HG03457 (cell line): ENCODE data around the gene MAP6.
A peak's percentile ranks its signal among the peaks of the same experiment; 100 is the strongest.

Source experiments
- ATAC-seq: cut with Tn5 transposase; IDR thresholded peaks from one replicate; pipeline ENCODE4 v1.9.1; 2021; ENCODE audit warnings: moderate number of reproducible peaks; ENCODE audit not compliant: unreplicated experiment

MAP6 gene

GRCh38 chr11:75571625-75572024 lies 97.2 kb downstream of the MAP6 start:
- no peak for ATAC-seq

- ATAC-seq, result no peak
These were observed 98.2 kb downstream of the MAP6 start for GRCh38 chr11:75570559-75571139.

GRCh38 chr11:75568616-75569219 lies 100.1 kb downstream of the MAP6 start:
- ATAC-seq, result no peak

GRCh38 chr11:75567971-75568370 lies 100.9 kb downstream of the MAP6 start:
- ATAC-seq, result no peak

- no peak for ATAC-seq
These were observed 102.0 kb downstream of the MAP6 start for GRCh38 chr11:75566763-75567279.

GRCh38 chr11:75565916-75566762 lies 102.7 kb downstream of the MAP6 start:
- ATAC-seq, result no peak

DNA sequence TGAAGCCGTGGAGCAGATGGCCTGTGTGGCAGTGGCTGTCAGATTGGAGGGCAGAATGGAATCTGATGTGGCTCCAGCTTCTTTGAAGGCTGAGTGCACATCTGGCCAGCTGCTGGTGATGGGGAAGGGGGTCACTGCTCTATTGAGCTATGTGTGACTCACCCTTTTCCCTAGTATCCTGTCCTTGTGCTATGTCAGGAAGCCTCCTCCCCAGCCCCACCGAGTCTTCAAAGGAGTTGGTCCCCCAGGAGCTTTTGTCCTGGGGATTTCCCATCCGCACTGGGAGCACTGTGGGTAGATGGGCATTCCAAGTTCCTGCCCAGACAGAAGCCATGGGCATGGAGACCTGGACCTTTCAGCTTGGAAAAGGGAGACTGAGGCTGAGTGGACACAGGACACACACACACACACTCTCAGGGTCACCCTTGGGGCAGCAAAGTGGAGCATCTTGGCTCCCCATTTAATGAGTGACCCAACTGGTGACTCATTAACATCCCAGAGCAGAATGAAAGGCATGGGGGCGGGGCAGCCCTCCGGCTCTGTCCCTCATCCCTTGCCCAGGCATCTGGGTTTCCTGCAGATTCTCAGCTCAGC lies 103.5 kb downstream of the MAP6 start:
- ATAC-seq, result no peak

- ATAC-seq, result no peak
These were observed 104.8 kb downstream of the MAP6 start for GRCh38 chr11:75563978-75564552.

DNA sequence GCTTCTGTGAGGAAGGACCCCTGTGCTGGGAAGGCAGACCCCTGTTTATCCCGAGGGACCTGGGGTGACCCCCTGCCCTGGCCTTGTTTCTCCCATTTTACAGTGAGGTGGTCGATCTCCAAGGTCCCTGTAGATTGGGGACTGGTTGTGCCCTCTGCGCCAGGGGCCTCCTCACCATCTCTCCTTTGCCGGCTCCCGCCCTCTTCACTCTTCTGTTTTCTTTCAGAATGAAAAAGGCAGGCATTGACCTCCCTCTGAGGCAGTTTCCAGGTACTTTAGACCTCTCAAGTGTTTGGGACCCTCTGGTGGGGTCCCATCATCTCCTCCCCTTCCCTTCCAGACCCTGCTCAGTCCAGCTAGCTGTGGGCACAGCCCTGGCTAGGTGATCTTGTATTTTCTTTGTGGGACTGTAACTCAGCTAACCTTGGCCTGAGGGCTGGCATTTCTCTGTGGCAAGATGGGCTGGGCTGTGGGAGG lies 105.3 kb downstream of the MAP6 start:
- no peak for ATAC-seq

- ATAC-seq, result no peak
These were observed 105.9 kb downstream of the MAP6 start for GRCh38 chr11:75562836-75563484.

DNA sequence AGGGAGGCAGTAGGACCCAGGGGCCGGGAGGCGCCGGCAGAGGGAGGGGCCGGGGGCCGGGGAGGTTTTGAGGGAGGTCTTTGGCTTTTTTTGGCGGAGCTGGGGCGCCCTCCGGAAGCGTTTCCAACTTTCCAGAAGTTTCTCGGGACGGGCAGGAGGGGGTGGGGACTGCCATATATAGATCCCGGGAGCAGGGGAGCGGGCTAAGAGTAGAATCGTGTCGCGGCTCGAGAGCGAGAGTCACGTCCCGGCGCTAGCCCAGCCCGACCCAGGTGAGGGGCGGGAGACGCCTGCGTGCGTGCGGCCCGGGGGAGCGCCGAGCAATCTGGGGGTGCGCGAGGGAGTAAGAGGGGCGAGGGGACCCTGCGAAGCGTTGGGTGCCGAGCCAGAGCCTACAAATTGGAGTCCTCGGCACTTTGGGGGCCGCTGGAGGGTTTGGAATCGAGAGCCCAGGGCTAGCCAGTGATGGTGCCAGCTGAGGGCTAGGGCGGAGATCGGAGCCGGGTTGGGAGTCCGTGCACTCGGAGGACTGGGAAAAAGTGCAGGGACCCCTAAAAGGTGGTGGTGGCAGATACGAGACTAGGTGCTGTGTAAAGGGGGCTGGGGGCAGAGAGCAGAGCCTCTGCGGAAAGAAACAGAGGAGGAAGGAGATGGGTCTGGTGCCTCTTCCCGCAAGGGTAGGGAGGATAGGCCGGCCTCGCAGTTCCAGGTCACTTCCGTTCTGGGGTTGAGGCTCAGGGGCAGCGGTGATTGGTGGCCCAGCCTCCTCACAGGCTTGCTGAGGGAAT lies 106.6 kb downstream of the MAP6 start, which contains the start of gene SERPINH1:
Gene SERPINH1, plus strand, starts transcription at position 206 of the 788 bp plus-strand sequence. CDS start 4,097 bp downstream, outside the sequence.
- ATAC-seq, result peak; percentile 64

GRCh38 chr11:75561426-75562047 lies 107.3 kb downstream of the MAP6 start:
- ATAC-seq, result no peak

GRCh38 chr11:75560644-75561043 lies 108.2 kb downstream of the MAP6 start:
- ATAC-seq, result no peak

DNA sequence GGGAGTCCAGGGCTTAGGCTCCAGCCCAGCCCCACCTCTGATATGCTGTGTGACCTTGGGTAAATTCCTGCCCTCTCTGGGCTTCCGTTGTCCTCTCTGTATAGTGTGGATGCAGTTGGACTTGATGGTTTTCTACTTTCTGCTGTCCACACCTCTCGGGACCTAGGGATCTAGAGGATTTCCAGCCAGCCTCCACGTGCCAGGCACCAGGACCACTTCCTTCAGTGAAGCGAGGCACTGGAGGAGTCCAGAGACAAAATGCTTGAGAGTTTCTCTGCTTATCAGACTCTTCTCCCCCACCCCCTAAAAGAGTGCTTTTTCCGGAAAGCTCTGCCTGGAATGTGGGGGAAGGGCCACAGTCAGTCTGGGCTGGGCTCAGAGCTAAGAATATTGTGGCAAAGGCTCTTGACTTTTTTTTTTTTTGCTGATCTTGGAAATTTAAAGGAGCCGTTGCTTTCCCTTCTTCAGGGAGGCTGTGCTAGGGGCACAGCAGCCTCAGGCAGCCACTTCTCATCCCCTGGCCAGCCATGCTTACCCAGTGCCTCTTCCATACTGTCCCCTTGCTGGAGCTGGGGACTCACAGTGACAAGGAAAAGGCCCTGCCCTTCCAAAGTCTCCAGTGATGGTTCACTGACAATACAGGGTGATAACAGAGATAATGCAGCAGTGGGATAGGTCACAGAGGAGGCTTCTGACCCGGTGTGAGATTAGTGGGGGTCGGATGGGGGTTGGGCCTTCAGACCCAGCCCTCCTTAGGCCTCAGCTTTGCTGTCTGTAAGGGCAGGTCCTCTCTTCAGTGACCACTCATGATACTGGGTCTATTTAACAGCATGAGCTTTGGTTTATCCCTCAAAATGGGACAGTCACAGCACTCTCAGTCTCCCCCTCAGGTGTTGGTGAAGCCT lies 109.6 kb downstream of the MAP6 start:
- ATAC-seq, result no peak

- ATAC-seq, result no peak
These were observed 111.0 kb downstream of the MAP6 start for GRCh38 chr11:75557666-75558494.

DNA sequence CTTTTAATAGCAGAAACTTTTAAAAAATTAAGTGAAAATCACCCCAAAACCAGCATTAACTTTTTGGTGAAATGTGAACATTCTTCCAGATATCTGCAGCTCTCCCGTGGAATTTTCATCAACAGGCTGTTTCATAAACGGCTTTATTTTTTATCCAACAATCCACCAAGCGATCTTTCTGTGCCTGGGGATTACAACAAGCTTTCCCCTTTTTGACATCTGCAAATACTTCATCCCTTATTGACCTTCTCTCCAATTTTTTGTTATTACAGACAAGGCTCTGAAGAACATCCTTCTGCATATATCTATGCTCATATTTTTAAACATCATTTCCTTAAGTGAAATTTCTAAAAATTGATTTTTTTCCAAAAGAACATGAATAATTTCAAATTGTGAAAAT lies 112.6 kb downstream of the MAP6 start:
- no peak for ATAC-seq
